GM12873 (cell line): ENCODE data around the gene DENND4C.

Source experiments
- TF ChIP-seq, protein P1 (sequence below): IDR thresholded peaks from 2 replicates; pipeline ENCODE4 v1.5.1; 2012; ENCODE audit warnings: low read depth, mild to moderate bottlenecking, moderate library complexity, low read length, control low read depth; ENCODE audit not compliant: insufficient read depth; ENCODE audit errors: missing control alignments

The DENND4C gene

DNA sequence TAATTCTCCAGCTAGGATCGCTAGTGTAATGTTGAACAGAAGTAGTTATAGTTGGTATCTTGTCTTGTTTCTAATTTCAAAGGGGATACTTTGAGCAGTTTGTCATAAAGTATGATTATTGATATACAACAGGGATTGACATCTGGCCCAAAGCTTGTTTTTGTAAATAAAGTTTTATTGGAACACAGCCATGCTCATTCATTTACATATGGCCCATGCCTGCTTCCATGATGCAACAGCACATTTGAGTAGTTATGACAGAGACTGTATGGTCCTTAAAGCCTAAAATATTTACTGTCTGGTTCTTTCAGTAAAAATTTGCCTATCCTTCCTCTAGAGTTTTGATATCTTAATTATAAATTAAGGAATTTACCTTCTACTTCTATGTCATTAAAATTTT is 79.8 kb downstream of the DENND4C start:
- TF ChIP-seq, protein P1, sequence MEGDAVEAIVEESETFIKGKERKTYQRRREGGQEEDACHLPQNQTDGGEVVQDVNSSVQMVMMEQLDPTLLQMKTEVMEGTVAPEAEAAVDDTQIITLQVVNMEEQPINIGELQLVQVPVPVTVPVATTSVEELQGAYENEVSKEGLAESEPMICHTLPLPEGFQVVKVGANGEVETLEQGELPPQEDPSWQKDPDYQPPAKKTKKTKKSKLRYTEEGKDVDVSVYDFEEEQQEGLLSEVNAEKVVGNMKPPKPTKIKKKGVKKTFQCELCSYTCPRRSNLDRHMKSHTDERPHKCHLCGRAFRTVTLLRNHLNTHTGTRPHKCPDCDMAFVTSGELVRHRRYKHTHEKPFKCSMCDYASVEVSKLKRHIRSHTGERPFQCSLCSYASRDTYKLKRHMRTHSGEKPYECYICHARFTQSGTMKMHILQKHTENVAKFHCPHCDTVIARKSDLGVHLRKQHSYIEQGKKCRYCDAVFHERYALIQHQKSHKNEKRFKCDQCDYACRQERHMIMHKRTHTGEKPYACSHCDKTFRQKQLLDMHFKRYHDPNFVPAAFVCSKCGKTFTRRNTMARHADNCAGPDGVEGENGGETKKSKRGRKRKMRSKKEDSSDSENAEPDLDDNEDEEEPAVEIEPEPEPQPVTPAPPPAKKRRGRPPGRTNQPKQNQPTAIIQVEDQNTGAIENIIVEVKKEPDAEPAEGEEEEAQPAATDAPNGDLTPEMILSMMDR: no peak

DNA sequence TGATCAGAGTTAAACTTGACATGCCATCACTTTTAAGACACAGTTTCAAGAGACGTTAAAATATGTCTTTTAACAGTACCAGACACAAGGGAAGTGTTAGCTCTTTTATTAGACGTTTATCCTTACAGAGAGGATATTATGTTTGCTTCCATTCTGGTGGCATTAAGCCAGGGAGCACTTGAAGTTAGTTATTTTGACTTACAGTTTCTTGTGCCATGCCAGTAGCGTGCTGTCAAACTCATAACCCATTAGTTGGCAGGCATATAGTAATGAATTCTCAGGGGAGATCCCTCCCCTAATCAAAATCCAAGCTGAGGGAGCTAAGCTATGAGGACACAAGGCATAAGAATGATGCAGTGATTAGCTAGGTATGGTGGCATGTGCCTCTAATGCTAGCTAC is 83.1 kb downstream of the DENND4C start:
- TF ChIP-seq, protein P1: no peak

DNA sequence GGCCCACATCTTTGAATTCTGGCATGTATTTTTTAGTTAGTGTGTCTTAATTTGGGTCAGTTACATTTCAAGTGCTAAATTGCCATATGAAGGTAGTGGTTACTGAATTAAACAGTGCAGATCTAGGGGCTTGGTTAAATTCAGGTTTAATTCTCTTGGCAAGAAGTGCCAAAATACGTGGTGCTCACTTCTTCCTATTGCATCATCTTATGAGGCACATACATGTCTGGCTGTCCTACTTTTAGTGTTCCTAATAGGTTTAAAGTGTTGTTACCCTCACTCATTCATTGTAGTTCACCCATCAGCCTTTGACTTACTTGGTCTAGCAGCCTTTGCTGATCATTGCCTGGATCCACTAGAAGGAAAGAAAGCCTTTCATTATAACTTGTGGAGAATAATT is 90.0 kb downstream of the DENND4C start:
- TF ChIP-seq, protein P1: no peak

DNA sequence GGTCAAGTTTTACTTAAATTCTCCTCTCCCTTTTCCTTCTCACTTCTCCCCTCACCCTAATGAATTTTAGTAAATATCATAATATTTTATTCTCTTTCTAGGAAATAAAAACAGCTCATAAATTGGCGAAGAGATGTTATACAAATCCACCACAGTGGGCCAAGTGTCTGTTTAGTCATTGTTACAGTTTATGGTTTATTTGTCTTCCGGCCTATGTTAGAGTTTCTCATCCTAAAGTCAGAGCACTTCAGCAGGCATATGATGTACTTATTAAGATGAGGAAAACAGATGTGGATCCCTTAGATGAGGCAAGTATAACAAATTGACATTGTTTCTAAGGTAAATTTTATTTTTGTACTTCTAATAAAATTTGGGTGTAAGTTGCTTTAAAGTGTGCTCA is 101.4 kb downstream of the DENND4C start:
- TF ChIP-seq, protein P1: no peak

DNA sequence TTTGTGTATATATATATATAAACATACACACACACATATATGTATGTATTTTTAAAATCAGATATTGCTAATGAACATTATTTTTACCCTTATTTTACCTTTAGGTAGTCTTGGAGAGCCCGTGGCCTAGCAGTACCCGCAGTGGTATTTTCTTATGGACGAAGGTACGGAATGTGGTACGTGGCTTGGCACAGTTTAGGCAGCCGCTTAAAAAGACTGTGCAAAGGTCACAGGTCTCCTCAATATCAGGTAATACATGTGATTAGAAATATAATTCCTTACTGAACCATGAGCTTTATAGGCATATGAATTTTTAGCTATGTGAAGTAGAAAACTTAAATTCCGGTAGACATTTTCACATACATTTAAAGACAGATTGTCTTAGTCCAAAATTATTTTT is 105.7 kb downstream of the DENND4C start:
- TF ChIP-seq, protein P1: no peak

DNA sequence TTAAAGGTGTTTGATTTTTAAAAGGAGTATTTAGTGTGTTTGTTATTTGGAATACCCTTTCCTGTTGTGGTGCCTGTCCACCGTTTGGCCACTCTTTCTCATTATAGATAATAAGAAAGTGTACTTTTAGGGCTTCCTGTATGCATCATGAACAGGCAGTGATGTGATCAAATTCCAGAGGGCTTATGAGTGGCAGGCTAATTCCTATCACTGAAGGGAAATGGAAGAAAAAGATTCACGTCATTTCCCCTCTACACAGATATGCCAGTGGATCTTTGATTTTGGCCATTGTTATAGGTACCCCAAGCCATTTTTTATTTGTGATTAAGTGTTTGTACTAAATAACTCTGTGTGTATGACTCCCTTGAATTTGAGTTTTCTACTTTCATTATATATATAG is 112.5 kb downstream of the DENND4C start:
- TF ChIP-seq, protein P1: no peak

DNA sequence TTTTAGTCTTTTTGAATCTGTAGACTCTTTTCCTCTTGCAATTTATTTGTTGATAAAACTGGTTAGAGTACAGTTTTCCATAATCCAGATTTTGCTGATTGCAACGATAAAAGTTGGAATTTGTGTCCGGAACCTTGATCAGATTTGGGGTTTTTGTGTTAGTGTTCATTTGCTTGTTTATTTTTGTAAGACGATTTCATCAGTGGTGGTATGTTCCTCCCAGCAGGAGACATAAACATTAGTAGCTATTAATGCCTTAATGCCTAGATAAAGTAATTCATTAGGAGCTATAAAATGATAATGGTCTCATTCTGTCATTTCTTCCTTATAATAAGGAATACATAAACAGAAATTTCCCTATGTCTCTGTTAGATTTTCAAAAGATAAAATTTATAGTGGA is 128.2 kb downstream of the DENND4C start:
- TF ChIP-seq, protein P1: no peak
